SK-N-DZ (cell line): ENCODE data around the gene PIK3AP1.
A peak's percentile ranks its signal among the peaks of the same experiment; 100 is the strongest.

Source experiments
- DNase-seq: peaks from one replicate; pipeline ENCODE4 v3.0.0-alpha.2; 2015; ENCODE audit warnings: low spot score

The PIK3AP1 gene

DNA sequence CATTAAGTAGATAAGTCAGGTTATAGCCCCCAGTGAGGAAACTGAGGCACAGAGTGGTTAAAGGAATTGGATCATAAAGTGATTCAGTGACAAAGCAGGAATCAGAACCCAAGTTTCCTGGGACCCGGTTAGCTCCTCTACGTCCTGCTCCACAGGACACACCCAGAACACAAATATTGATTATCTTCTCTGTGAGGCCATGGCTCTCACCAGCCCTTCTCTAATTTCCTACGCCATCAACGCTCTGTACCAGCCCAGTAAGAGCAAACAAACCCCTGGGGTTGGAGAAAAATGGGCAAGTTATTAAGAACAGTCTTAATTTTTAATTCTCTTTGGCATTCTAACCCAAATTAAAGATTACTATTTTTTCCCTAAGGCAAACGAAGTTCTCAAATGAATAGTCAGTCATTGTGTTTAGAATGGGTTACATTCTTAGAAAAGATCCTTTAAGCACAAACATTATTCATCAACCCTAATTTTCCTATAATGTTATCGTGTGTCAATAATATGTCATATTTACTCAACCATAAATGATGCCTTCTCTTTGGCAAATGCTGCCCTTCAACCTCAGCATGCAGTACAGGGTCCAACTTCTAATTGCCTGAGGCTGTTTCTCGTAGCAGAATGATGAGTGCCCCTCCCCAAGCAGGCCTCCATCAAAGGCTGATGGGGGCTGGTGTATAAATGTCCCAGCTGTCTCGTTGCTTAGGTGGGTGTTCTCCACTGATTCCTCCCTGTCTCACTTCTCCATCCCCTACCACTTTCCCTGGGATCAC, 108.1 kb downstream of the PIK3AP1 start:
- no peak for DNase-seq

- DNase-seq, result no peak
Observed at GRCh38 chr10:96610817-96611216, 109.5 kb downstream of the PIK3AP1 start.

- DNase-seq, result no peak
Observed at GRCh38 chr10:96609510-96609909, 110.8 kb downstream of the PIK3AP1 start.

DNA sequence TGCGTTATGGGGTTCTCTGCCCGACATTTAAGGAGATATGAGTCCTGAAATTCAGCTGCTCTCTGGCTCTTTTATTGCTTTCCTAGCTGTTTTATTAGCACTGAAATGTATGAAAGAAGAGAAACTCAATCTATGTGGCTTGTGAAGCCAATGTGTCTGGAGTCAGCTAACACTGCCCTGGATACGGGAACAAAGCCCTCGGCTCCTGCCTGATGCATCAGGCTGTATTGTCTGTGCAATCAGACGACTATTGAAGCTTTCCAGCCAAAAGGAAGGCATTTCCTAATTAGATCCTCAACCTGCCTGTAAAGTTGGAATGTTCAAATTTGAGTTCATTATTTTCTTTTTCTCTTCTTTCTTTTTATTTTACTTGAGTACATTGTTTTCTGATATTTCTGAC, 111.5 kb downstream of the PIK3AP1 start:
- no peak for DNase-seq

DNA sequence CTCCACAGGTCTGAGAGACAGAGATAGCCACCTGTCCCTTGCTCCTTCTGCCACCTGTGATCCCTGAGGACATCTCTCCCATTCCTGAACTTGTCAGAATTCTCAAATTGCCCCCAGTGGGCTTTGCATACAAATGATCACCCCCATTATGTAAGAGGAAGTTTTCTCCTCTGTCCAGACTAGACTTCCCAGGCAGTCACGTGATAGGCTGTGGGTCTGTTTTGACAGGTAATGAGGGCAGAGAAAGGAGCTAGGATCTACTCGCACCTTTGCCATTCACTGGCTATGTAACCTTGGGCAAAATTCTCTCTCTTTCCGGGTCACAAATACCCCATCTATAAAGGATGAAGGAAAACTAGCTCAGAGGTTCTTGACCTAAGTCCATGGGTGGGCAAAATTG, 112.1 kb downstream of the PIK3AP1 start:
- no peak for DNase-seq

DNA sequence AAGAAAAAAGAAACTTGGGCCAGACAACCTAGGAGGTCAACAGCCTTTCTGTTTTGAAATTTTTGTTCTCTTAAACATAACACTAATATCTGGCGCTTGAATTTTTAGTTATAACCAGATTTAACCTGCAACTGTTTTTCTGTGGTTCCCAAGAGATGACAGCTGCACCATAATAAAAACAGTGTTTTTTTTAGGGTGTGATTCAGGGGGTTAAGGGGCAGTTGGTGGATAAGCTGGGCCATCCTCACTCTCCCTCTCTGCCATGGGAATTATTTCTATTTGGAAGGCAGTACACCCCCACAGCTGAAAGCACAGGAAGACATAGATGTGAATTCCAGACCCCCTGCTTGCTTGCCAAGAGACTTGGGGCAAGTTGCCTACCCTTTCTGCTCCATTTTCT, 113.4 kb downstream of the PIK3AP1 start:
- DNase-seq, result no peak

- DNase-seq, result no peak
Observed at GRCh38 chr10:96606216-96606615, 114.1 kb downstream of the PIK3AP1 start.

DNA sequence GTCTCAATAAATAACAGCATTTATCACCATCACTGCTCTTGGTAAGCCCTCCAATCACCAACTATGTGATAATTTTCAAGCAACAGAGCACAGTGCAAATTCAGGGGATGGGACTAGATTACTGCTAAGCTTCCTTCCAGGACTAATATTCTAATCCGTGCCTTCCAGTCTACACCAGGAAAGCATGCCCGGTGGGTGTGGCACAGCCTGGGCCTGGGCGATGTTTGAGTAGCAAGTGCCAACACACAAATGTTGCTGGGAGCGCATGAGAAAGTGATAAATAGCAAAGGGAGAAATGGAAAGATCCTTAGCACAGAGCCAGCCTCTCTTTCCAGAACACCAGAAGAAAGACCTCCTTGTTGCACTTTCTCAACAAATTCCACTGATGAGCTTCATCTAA, 120.0 kb downstream of the PIK3AP1 start:
- no peak for DNase-seq

DNA sequence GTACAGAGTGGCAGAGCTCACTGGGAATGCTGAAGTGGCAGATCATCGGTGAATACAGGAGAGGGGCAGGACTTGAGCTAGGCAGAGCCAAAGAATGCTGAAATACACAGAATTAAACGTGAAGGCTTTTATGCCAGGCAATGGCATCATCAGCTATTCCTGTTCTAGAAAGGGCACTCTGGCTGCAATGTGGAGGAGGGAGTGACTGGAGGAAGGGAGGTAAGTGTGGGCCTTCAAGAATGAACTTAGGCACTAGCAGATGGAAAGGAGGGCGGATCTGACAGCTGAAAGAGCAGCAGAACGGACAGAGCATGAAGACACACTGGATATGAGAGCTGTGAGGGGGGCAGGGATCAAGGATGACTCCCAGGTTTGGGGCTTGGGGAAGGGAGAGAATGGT, 121.5 kb downstream of the PIK3AP1 start:
- no peak for DNase-seq

DNA sequence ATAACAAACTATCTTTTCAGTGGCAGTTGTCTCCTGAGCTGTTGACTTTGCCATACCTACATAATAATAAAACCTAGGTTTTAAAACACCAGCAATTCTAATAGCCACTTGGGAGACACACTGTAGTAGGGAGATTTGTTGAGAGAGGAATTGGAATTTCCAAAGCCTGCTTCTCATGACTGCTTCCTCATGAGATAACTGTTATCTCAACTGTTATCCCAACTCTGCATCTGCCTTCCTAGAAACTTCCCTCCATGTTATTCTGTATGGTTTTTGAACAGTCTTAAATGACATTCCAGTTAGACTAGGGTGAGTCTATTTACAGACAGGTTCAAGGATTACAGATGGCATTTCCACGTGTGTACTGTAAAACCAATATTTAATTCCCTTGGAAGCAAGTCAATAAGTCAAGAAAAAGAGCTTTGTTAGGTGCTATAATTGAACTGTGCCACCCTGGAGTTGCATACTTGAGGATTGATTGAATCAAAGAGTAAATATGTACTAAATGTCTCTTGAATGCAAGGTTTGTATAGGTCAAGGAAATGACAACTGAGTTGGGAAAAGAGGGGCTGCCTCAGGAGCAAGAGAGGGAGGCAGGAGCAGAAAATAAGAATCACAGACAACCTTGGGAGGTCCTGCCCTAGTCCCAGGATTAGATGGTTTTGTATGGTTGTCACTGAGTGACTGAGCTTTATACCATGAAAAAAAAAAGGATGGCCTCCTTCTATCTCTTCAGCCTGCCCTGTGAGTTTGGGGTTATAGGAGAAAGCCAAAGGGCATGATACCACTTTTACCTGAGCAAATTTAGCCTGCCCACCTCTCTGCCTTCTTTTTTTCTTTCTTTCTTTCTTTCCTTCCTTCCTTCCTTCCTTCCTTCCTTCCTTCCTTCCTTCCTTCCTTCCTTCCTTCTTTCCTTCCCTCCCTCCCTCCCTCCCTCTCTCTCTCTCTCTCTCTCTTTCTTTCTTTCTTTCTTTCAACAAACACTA, 123.6 kb downstream of the PIK3AP1 start:
- no peak for DNase-seq

- DNase-seq, result no peak
Observed at GRCh38 chr10:96595741-96596140, 124.6 kb downstream of the PIK3AP1 start.

- DNase-seq, result no peak
Observed at GRCh38 chr10:96591946-96592345, 128.4 kb downstream of the PIK3AP1 start.

GRCh38 chr10:96588616-96589419, 131.5 kb downstream of the PIK3AP1 start:
- DNase-seq, result no peak

- peak; percentile 2 for DNase-seq
Observed at GRCh38 chr10:96588060-96588554, 132.2 kb downstream of the PIK3AP1 start.

GRCh38 chr10:96587264-96588059, 132.9 kb downstream of the PIK3AP1 start:
- DNase-seq, result peak; percentile 57

GRCh38 chr10:96586419-96587263, 133.7 kb downstream of the PIK3AP1 start, which contains the start of gene TM9SF3:
Gene TM9SF3, minus strand, starts transcription at chr10:96587012. Its CDS starts 177 bp downstream, at chr10:96586835.
- peak; percentile 77 for DNase-seq

- no peak for DNase-seq
Observed at GRCh38 chr10:96585736-96586418, 134.4 kb downstream of the PIK3AP1 start.

GRCh38 chr10:96584474-96584873, 135.8 kb downstream of the PIK3AP1 start:
- no peak for DNase-seq

GRCh38 chr10:96584035-96584434, 136.3 kb downstream of the PIK3AP1 start:
- no peak for DNase-seq
